Fibroblast of peridontal ligament (primary cell): Measurements from ENCODE around the gene SLC8A2.

Experiments used
- DNase-seq: peaks from one replicate; pipeline ENCODE4 v3.0.0-alpha.2; 2010; ENCODE audit errors: extremely low read depth

Gene SLC8A2, protein sequence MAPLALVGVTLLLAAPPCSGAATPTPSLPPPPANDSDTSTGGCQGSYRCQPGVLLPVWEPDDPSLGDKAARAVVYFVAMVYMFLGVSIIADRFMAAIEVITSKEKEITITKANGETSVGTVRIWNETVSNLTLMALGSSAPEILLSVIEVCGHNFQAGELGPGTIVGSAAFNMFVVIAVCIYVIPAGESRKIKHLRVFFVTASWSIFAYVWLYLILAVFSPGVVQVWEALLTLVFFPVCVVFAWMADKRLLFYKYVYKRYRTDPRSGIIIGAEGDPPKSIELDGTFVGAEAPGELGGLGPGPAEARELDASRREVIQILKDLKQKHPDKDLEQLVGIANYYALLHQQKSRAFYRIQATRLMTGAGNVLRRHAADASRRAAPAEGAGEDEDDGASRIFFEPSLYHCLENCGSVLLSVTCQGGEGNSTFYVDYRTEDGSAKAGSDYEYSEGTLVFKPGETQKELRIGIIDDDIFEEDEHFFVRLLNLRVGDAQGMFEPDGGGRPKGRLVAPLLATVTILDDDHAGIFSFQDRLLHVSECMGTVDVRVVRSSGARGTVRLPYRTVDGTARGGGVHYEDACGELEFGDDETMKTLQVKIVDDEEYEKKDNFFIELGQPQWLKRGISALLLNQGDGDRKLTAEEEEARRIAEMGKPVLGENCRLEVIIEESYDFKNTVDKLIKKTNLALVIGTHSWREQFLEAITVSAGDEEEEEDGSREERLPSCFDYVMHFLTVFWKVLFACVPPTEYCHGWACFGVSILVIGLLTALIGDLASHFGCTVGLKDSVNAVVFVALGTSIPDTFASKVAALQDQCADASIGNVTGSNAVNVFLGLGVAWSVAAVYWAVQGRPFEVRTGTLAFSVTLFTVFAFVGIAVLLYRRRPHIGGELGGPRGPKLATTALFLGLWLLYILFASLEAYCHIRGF

DNA sequence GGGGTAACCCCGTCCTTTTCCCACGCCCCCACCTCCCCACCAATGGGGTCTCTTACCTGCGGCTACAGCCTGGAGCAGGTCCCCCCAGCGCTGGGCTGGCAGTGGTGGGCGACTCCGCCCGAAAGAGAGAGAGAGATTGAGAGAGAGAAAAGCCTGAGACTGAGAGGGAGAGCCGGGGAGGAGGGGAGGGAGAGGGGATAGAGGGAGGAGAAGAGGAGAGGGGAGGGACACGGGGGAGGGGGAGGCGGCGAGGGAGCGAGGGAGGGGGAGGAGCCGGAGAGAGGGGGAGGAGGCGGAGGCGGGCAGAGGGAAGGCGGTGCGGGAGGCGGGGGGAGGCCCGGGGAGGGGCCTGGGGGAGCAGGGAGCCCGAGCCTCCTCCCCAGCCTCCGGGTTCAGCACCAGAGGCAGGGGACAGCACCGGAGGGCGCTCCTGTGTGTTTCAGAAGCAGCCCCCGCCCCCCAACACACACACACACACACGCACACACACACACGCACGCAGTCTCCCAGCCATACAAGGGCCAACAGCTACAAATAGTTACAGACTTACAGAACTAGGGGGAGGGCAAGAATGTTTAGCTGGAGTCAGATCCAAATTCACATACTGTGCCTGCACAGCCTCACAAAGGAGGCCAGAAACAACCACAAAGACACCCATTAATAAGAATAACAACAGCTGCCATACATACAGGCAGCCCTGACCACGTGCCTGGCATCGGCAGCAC, at the start of gene SLC8A2:
Gene SLC8A2, minus strand, starts transcription at position 161 of the 725 bp plus-strand sequence. CDS start 5,490 bp downstream, outside the sequence.
- DNase-seq = peak; percentile 68

DNA sequence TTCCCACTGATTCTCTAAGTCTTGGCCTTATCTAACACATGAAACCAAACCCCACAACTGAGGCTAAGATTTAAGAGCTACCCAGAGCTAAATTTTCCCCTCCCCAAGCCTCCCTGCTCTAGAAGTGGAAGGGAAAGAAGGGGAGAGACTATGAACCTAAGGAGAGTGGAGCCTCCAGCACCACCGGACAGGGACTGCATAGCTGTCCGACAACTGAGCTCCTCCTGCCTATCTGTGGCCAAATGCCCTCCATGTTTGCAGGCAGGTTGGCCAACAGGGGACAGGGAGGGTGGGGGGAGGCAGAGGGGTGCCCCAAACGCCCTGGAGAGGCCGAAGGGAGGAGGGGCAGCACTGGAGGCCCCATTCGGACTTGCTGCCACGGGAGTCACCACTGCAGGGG, 49.1 kb upstream of the SLC8A2 start:
- no peak for DNase-seq

DNA sequence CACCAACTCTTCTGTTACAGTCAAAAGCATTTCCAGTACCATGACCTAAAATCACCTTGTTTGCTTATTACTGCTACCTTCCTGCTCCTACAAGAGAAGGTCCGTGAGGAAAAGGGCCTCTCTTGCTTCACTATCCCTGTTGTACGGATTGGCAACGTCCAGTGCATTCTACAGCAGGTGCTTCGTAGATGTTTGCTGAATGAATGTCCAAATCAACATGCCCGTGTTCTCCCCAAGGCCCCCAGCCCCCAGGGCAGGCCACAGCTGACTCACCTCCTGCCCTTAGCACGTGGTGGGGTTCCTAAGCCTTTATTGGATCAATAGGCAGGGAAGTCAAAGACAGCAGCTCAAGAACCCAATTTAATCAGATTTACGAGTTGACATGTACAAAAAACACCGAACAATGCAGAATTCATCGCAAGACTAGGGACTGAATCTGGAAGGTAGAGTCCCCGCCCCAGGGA, 48.7 kb upstream of the SLC8A2 start:
- no peak for DNase-seq

DNA sequence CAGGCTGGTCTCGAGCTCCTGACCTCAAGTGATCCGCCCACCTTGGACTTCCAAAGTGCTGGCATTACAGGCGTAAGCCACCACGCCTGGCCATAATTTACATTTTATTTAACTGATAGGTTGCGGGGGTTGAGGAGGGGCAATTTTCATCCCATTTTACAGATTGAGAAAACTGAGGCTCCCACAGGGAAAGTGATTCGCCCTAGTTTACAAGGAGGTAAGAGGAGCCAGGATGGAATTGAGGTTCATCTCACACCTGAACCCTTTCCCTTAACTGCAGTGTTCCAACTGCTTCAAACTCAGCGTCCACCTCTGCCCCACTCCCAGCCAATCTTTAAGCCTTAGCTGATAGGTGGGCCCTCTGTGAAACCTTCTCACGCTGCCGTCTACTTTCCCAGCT, 47.2 kb upstream of the SLC8A2 start:
- no peak for DNase-seq

DNA sequence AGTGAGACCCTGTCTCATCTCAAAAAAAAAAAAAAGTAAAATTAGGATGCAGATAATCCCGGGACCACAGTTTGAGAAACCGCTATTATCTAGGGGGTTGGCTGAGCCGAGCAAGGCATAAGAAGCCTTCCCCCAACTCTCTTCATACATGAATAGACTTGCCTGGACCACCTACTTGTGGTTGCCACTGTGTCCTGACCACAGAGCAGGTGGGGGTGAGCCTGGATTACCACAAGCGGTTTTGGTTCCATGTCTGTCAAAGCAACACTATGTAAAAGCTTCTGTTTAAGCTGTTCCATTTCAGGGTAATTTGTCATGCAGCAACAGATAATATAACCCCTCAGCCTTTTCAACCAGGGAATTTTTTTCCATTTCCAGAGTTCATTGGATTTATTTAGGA, 46.4 kb upstream of the SLC8A2 start:
- DNase-seq = no peak

DNA sequence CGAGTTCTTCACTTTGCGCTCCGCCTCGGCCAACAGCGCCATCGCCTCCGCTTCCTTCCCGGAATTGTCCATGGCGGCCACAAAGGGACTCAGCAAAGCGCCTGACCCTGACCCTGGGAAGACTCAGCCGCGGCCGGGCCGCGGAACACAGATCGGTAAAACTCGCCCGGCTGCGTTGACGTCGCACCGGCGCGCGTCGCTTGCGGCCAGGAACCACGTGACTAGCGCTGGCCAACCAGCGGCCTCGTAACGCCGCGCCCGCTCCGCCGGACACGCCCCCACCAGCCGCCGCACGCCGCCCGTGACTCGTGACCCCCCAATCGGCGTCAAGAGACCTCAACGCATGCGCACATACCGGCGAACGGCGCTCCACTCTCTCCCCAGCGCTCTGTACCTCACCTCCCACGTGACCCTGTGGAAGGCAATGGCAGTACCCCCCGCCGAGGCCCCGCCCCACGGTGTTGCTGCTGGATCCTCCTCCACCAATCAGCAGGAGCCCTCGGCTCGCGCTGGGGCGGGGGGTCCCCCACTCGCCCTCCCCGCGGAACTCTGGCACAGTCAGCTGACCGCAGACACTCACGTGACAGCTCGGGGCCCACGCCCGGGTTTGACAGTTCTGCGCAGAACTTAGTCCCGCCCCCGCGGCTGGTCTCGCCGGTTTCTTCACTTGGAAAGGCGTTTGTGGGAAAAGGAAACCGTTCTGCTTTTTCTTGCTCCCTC, 43.3 kb upstream of the SLC8A2 start, which contains the start of gene NAPA:
Gene NAPA, minus strand, starts transcription at position 195 of the 720 bp plus-strand sequence. Its CDS starts 123 bp downstream, at position 72.
- DNase-seq = peak; percentile 100

DNA sequence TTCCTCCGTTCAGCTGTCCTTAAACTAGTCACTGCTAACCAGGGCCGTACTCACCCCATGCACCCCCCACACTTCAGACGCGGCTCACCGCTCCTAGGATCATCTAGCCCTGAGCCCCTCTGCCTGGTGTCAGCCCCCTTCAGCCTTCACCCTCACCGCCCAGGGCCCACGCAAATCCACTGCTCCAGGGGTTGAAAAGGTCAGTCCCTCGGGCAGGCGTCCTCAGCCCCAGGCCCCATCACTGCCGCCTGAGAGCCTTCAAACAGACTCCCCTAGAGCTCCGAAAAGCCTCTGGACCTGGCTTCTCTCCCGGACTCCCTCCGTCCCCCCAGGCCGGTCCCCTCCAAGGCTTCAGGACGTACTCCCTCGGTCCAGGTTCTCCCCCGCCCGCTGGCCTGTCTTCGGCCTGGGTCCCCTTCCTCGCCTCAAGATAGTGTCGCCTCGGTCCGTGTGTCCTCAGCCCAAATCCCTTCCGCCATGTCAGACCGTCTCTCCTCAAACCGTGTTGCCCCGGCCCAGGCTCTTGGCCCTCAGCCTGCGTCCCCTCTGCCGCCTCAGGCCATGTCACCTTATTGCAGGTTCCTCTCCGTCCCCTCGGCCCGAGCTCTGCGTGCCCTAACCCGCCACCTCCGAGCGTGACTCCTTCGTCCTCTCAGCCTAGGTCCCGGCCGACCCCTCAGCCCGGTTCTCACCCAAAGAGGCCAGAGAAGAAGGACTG, 42.6 kb upstream of the SLC8A2 start:
- DNase-seq = no peak

DNA sequence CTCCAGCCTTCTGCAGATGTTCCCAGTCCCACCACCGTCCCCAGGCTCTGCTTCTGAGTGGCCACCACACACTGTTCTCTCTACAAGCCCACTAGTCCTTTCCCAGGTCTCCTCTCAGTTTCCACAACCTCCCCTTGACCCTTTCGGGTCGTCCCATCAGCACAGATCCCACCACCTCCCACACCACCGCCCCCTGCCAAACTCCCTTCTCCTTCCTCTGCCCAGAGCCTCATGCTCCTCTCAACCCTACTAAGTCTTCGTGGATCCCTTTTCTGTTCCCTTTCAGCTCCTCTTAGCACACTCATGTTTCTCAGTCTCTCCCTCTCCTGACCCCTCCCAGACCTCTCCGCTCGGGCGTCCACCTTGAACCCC, 41.2 kb upstream of the SLC8A2 start:
- DNase-seq = no peak

DNA sequence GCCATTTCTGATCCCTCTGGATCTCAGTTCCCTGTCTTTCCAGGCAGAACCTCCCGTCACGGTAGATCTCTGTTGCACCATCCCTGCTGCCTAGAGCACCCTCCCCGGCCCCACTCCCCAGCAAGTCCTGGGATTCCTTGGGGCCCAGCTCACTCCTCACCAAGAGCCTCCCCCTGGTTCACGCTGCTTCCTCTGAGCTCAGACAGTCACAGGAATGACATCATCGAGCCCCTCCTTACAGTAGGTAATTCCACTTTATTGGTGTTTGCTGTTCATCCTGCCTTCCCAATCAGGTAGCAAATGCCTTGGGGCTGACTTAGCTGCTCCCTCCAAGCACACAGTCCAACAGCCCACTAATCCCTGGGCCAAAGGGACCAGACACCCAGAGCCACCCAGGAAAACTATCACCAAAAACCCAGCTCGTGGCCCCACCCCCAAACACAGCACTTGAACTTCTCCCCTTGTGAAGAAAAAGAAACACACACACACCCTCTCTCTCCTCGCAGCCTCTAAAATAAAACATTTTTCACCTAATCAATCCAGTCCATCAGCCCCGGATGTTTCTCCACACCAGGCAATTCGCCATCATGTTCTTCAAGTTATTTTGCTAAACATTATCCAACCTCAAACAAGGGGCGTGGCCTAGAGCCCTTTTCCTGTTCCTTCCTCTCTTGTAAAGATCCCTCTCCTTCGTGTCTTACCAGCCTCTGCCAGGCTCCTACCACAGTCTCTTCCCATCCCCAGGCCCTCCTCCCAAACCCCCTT, 40.7 kb upstream of the SLC8A2 start:
- DNase-seq = peak; percentile 75

DNA sequence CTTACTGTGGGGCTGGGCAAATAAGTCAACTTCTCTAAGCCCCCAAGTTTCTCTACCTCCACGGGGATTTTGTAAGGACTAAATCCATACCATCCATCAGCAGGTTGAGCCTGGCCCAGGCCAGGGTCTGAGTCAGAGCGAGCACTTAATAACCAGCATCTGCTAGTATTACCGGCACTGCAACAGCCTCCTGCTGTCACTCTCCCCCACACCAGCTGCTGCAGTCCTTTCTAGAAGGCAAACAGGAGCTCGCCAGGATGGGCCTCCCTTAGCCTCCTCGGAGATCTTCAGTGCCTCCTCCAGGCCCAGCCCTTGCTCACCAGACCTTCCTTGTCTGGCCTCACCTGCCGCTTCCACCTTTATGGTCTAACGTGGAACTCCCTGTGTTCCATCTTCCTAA, 40.0 kb upstream of the SLC8A2 start:
- no peak for DNase-seq

DNA sequence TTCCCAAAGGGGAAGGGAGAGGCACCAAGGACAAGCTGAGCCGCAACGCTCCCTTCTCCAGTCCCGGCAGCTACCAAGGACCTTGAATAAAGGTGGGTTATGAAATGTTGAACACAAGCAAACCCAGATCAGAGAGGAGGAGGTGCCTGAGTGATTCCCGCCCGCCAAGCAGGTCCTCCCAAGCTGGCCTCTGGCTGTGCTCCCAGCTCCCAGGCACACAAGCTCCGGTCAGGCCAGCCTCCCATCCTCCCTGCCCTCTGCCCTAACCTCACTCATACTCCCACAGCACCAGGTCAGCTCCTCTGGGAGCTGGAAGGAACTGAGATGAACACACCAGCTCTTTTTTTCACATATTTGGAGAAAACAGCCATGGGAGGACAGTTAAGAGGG, 39.4 kb upstream of the SLC8A2 start:
- DNase-seq = no peak

DNA sequence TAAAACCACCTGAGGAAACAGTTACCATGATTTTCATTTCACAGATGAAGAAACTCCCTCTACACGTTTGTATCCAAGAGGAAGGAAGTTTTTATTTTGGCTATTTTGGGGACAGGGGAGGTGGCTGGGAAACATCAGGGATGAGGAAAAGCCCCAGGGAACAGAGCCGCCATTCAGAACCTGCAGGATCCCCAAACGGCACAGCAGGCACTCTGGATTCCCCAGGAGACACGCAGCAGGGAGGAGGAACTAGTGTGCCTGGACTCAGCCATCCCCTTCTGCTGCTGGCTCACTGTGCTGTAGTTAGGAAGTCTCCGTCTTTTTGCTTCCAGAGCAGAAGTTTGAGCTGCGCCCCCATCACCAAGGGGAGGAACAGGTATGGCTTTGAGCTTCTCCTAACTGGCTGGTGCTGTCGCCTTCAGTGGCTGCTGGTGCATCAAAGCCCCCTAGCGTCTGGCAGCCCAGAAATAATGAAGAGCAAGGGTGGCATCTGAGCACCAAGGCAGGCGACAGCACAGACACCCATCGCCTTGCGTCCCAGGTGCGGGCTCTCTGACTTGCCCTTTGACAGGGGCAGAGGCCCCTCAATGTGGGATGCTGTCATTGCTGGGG, 38.9 kb upstream of the SLC8A2 start:
- DNase-seq = no peak

DNA sequence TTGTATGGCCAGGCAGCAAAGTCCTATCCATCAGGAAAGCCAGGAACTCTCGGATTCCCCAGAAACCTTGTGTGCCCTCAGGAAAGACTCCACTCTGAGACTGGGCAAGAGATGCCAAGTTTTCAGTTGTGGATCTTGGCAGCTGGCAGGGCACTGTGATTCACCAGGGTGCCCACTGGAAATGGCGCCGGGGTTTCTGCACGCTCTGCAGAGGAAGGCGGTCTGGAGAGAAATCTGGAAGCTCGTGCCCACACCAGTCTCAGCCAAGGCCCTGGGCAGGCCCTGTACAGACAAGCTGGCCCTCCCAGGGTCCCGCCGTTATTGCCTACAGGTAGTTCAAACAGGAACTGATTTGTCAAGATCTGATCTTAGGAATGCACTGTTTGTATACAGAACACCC, 38.3 kb upstream of the SLC8A2 start:
- no peak for DNase-seq

DNA sequence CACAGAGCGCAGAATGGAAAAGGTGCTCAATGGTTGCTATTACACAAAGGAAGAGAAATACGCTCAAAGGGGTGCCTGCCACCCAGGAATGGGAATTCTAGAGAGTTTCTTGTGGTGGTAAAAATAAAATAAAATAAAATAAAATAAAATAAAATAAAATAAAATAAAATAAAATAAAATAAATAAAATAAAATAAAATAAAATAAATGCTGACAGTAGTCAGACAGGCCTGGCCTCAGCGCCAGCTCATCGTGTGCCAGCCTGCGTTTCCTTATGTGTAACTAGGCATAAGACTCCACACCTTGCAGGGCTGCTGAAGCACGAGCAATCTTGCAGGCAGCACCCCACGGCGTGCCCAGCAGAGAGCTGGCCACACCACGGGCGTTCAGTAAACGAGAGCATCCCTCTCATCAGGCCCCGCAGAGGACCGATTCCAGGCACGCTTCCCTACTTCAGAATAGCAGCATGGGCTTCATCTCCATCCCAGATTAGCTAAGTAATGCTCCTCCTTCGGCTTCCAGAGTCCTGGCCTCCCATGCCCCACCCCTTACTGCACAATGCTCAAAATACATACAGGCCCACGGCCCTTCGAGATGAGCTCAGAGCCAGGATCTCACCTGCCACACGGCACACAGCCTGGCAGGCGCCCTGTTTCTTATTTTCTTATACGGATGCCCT, 37.6 kb upstream of the SLC8A2 start:
- DNase-seq = no peak

DNA sequence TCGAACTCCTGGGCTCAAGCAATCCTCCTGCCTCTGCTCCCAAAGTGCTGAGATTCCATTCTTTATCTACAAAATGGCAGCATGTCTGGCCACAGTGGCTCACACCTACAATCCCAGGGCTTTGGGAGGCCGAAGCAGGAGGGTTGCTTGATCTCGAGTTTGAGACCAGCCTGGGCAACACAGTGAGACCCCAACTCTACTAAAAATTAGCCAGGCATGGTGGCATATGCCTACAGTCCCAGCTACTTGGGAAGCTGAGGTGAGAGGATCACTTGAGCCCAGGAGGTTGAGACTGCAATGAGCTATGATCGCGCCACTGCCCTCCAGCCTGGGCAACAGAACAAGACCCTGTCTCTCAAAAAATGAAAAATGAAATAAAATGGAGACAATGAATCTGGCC, 37.0 kb upstream of the SLC8A2 start:
- DNase-seq = no peak

DNA sequence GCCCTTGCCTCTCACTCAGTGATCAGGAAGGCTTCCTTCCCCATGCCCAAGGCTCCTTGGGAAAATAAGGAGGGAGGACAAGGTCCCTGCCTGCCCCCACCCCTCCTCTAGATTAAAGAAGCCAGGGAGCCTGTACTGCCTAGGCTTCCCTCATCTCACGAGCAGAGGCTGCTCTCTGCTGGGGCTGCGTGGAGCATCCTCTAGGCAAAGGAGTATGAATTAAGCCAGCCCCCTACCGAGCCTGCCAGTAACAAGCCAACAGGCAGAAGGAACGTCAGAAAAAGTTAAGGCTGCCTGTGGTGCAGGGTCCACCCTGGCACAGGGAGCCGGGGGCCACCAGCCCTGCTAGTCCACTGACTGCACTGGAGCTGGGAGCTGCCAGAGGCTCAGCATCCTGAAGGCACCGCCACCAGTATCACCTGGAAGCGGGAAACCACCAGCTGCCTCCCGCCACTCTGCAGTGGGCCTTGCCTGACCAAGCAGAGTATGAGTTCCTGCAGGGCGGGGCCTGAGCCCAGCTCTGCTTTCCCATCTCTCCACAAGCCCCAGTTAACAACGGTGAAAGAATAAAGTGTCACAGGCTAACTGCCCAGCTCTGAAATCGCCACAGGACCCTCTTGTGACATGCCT, 36.3 kb upstream of the SLC8A2 start:
- no peak for DNase-seq

DNA sequence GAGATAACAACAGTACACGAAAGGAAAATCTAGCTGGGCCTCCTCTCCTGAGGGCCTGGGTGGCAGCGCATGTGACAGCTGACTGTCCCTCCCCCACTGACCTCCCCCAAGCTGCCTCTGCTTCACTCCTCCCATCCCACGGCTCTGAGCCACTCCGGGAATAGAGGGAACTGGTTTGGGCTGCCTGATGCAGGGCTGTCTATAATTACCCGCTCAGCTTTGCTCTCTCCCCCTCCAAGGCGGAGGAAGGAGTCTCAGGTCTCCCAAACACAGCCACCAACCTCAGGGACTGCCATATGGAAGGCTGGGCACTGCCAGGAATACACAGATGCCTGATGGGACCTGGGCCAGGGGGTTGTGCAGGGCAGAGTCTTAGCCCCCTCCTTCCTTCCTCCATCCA, 35.3 kb upstream of the SLC8A2 start:
- no peak for DNase-seq

DNA sequence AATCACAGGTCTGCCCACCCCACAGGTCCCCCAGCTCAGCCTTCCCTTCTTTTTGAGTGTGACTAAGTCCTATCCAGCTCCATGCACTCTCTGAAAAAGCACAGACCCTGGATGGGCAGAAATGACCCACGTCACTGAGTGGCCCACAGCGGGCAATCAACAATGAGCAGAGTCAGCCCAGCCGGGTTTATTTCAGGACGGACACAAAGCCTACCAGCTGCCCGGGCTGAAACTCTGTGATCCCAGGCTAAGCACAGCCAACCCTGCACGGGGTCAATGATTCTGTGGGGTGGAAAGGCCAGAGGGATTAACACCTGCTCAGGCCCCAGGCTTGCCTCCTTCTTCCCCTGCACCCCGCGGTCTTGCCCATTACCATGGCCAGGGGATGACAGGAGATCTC, 34.8 kb upstream of the SLC8A2 start:
- no peak for DNase-seq
